Hepatocyte (in vitro differentiated cells): ENCODE results near the gene SHANK1. TPM values are rescaled to one million over a fixed set of nuclear protein-coding genes. Genes with fewer than 3 reads are reported as not detected.

Source experiments
- DNase-seq: peaks from one replicate; pipeline ENCODE4 v3.0.0-alpha.2; 2016; ENCODE audit warnings: low spot score
- H2AFZ ChIP-seq: fragments of 200-600 bp; sonication (generic); 2 replicates; pipeline ENCODE4 v1.6.0; 2016; ENCODE audit warnings: antibody characterized with exemption, mild to moderate bottlenecking
- H3K27ac ChIP-seq: fragments of 200-600 bp; sonication (generic); 2 replicates; pipeline ENCODE4 v1.5.1; 2016; ENCODE audit warnings: mild to moderate bottlenecking
- H3K27me3 ChIP-seq: fragments of 200-600 bp; sonication (generic); 2 replicates; pipeline ENCODE4 v1.6.1; 2016
- H3K36me3 ChIP-seq: fragments of 200-600 bp; sonication (generic); replicated peaks from 2 replicates; pipeline ENCODE4 v1.5.1; 2016; ENCODE audit warnings: low read depth; ENCODE audit not compliant: insufficient read depth
- H3K4me1 ChIP-seq: fragments of 200-600 bp; sonication (generic); 2 replicates; pipeline ENCODE4 v1.5.1; 2016; ENCODE audit warnings: mild to moderate bottlenecking, moderate library complexity; ENCODE audit not compliant: insufficient read depth
- H3K4me2 ChIP-seq: fragments of 200-600 bp; sonication (generic); 2 replicates; pipeline ENCODE4 v1.6.0; 2016
- H3K4me3 ChIP-seq: fragments of 200-600 bp; sonication (generic); 2 replicates; pipeline ENCODE4 v1.5.1; 2016; ENCODE audit warnings: mild to moderate bottlenecking
- H3K79me2 ChIP-seq: fragments of 200-600 bp; sonication (generic); 2 replicates; pipeline ENCODE4 v1.6.0; 2017; ENCODE audit warnings: mild to moderate bottlenecking
- H3K9me2 ChIP-seq: fragments of 200-600 bp; sonication (generic); replicated peaks from 2 replicates; pipeline ENCODE4 v1.6.0; 2017; ENCODE audit warnings: mild to moderate bottlenecking; ENCODE audit not compliant: insufficient read depth
- H3K9me3 ChIP-seq: fragments of 200-600 bp; sonication (generic); 2 replicates; pipeline ENCODE4 v1.5.1; 2016; ENCODE audit warnings: low read depth, mild to moderate bottlenecking
- H4K20me1 ChIP-seq: fragments of 200-600 bp; sonication (generic); 2 replicates; pipeline ENCODE4 v1.6.0; 2016; ENCODE audit warnings: mild to moderate bottlenecking; ENCODE audit not compliant: insufficient read depth, poor library complexity, severe bottlenecking
- CTCF ChIP-seq: fragments of 200-600 bp; sonication (generic); IDR thresholded peaks from 2 replicates; pipeline ENCODE4 v1.5.1; 2016; ENCODE audit warnings: antibody characterized with exemption, mild to moderate bottlenecking; ENCODE audit not compliant: poor library complexity
- EZH2 ChIP-seq: fragments of 200-600 bp; sonication (generic); IDR thresholded peaks from 2 replicates; pipeline ENCODE4 v1.6.1; 2016; ENCODE audit warnings: antibody characterized with exemption, mild to moderate bottlenecking, borderline replicate concordance
- EZH2phosphoT487 ChIP-seq: fragments of 200-600 bp; sonication (generic); IDR thresholded peaks from one replicate; pipeline ENCODE4 v1.6.1; 2018; ENCODE audit warnings: antibody characterized with exemption, mild to moderate bottlenecking, low read depth, moderate library complexity; ENCODE audit not compliant: unreplicated experiment, severe bottlenecking
- WGBS: methylation state at CpG from one replicate; pipeline ENCODE4 v1.1.6; 2016; ENCODE audit warnings: low lambda C conversion rate; ENCODE audit errors: missing lambda C conversion rate; 5-methylcytosine and 5-hydroxymethylcytosine counted together
- polyA plus RNA-seq: library from polyadenylated mRNA; unstranded; fragments of >200 nt; fragmentation: Nextera tagmentation; extraction: Ambion mirVana; gene quantifications from 2 replicates; pipeline ENCODE4 v1.2.1, GENCODE V29; 2016
- total RNA-seq: library from RNA; depleted of rRNA; stranded (reverse); fragments of >200 nt; gene quantifications from 2 replicates; pipeline ENCODE4 v1.2.3, GENCODE V29; 2014

The SHANK1 gene
- total and polyA plus RNA-seq, 2 experiments from 2014 or later: 0.56 to 2.3 TPM

- no peak for DNase-seq
- no peak overlapping the region for H3K4me2 ChIP-seq
- no peak overlapping the region for H3K27ac ChIP-seq
- H3K9me2 ChIP-seq: no peaks in the 10 kb centered on the region
- H3K4me3 ChIP-seq: no peak overlapping the region
- WGBS: 86% methylated on average over 13 of the region's 14 CpGs
- no peaks in the 10 kb centered on the region for H3K4me1 ChIP-seq
- TF ChIP-seq EZH2: no peak
- no peak for TF ChIP-seq CTCF
- no peak for TF ChIP-seq EZH2phosphoT487
- no peak overlapping the region for H2AFZ ChIP-seq
- no peaks in the 10 kb centered on the region for H3K79me2 ChIP-seq
- no peaks in the 10 kb centered on the region for H3K36me3 ChIP-seq
- no peaks in the 10 kb centered on the region for H4K20me1 ChIP-seq
- peaks cover 6% of the 10 kb centered on the region for H3K9me3 ChIP-seq
- H3K27me3 ChIP-seq: no peaks in the 10 kb centered on the region
These were observed 89.8 kb downstream of the SHANK1 start for GRCh38 chr19:50629801-50630200.

DNA sequence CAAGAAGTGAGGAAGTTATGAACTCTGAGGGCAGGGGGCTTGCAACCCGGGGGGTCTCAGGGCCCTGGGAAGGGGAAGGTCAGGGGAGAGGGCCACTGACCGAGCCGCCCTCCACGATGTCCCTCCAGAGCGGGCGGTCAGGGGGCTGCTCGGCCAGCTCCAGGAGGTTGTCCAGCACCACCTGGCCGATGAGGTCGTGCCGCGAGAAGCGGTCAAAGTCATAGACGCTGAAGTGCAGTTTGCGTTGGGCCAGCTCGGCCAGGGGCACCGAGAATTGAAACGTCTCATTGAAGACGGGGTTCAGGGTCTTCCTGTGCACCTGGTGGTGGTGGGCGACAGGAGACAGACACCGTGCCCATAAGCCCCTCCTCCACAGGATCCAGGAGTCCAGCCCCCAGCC lies 90.4 kb downstream of the SHANK1 start:
- TF ChIP-seq CTCF (no peak), EZH2 (no peak), EZH2phosphoT487 (no peak)
- no peak overlapping the region for H3K4me3 ChIP-seq
- no peaks in the 10 kb centered on the region for H3K9me2 ChIP-seq
- H4K20me1 ChIP-seq: no peaks in the 10 kb centered on the region
- H3K79me2 ChIP-seq: no peaks in the 10 kb centered on the region
- H2AFZ ChIP-seq: no peak overlapping the region
- H3K9me3 ChIP-seq: peaks cover 6% of the 10 kb centered on the region
- H3K27me3 ChIP-seq: no peaks in the 10 kb centered on the region
- no peaks in the 10 kb centered on the region for H3K4me1 ChIP-seq
- H3K27ac ChIP-seq: no peak overlapping the region
- 92% methylated on average over 18 of the region's 20 CpGs for WGBS
- H3K36me3 ChIP-seq: no peaks in the 10 kb centered on the region
- no peak overlapping the region for H3K4me2 ChIP-seq
- DNase-seq: no peak

DNA sequence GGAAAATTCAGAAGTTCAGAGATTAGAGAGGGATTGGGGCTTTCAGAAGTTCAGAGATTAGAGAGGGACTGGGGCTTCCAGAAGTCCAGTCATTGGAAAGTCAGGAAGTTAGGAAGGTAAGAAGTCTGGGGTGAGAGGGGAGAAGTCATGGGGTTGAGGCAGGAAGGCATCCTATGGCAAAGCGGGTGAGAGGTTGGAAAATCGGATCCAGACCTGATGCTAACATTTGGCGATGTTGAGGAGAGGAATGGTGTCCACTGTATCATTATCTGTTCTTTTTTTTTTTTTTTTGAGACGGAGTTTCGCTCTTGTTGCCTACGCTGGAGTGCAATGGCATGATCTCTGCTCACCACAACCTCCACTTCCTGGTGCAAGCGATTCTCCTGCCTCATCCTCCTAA lies 91.1 kb downstream of the SHANK1 start:
- TF ChIP-seq EZH2: no peak
- TF ChIP-seq CTCF: no peak
- TF ChIP-seq EZH2phosphoT487: no peak
- Histone ChIP-seq H4K20me1 (no peaks in the 10 kb centered on the region), H3K4me2 (no peak overlapping the region), H3K27me3 (no peaks in the 10 kb centered on the region), H3K4me3 (no peak overlapping the region), H3K9me3 (no peaks in the 10 kb centered on the region), H3K79me2 (no peaks in the 10 kb centered on the region), H3K36me3 (no peaks in the 10 kb centered on the region), H3K27ac (no peak overlapping the region), H2AFZ (no peak overlapping the region), H3K9me2 (no peaks in the 10 kb centered on the region), H3K4me1 (no peaks in the 10 kb centered on the region)
- 81% methylated on average over 5 of the region's 7 CpGs for WGBS
- no peak for DNase-seq

DNA sequence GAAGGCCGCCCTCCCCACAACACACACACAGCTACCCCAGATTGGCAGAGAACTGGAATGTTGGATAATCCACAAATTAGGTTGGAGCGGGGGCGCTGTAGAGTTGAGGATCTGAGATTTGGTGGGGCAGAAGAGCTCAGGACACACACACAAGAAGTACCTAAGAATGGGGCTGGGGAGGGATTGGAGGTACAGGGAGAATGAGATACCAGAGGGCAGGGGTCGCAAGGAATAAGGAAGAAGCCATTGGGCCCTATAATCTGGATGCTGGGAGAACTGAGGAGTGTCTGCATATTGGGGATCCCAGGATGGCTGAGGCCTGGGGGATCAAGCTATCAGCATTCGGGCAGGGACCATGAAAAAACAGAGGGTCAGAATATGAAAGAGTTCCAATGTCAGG lies 91.5 kb downstream of the SHANK1 start:
- H4K20me1 ChIP-seq: no peaks in the 10 kb centered on the region
- no peak overlapping the region for H2AFZ ChIP-seq
- H3K4me2 ChIP-seq: no peak overlapping the region
- H3K79me2 ChIP-seq: no peaks in the 10 kb centered on the region
- no peaks in the 10 kb centered on the region for H3K36me3 ChIP-seq
- WGBS: 87% methylated on average over 5 of the region's 5 CpGs
- H3K9me3 ChIP-seq: no peaks in the 10 kb centered on the region
- H3K27me3 ChIP-seq: no peaks in the 10 kb centered on the region
- TF ChIP-seq EZH2phosphoT487 (no peak), CTCF (no peak), EZH2 (no peak)
- H3K4me3 ChIP-seq: no peak overlapping the region
- no peaks in the 10 kb centered on the region for H3K4me1 ChIP-seq
- H3K9me2 ChIP-seq: no peaks in the 10 kb centered on the region
- DNase-seq: no peak
- no peak overlapping the region for H3K27ac ChIP-seq
